NCI-H774 (cell line): ENCODE data around the gene ZCCHC17.
A peak's percentile ranks its signal among the peaks of the same experiment; 100 is the strongest.

ENCODE experiments used
- DNase-seq: peaks from one replicate; lab custom pipeline; 2025; lab: John Stamatoyannopoulos, UW

Gene ZCCHC17

GRCh38 chr1:31306278-31306677 is 9.4 kb downstream of the ZCCHC17 start:
- DNase-seq: no peak

GRCh38 chr1:31308036-31308435 is 11.2 kb downstream of the ZCCHC17 start:
- no peak for DNase-seq

GRCh38 chr1:31310198-31310597 is 13.4 kb downstream of the ZCCHC17 start:
- DNase-seq: no peak

- no peak for DNase-seq
Measured at GRCh38 chr1:31315902-31316301, 19.1 kb downstream of the ZCCHC17 start.

GRCh38 chr1:31318146-31318545 is 21.3 kb downstream of the ZCCHC17 start:
- no peak for DNase-seq

GRCh38 chr1:31324093-31324492 is 27.3 kb downstream of the ZCCHC17 start:
- no peak for DNase-seq

GRCh38 chr1:31324992-31325391 is 28.2 kb downstream of the ZCCHC17 start:
- no peak for DNase-seq

- DNase-seq: no peak
Measured at GRCh38 chr1:31326461-31326860, 29.6 kb downstream of the ZCCHC17 start.

GRCh38 chr1:31327381-31327780 is 30.5 kb downstream of the ZCCHC17 start:
- no peak for DNase-seq

GRCh38 chr1:31335007-31335406 is 38.2 kb downstream of the ZCCHC17 start:
- DNase-seq: peak; percentile 58

GRCh38 chr1:31336687-31337467 is 40.0 kb downstream of the ZCCHC17 start:
- DNase-seq: no peak

- no peak for DNase-seq
Measured at GRCh38 chr1:31344503-31344902, 47.7 kb downstream of the ZCCHC17 start.

- no peak for DNase-seq
Measured at GRCh38 chr1:31345635-31346034, 48.8 kb downstream of the ZCCHC17 start.

- DNase-seq: no peak
Measured at GRCh38 chr1:31346785-31347184, 50.0 kb downstream of the ZCCHC17 start.

GRCh38 chr1:31348449-31348848 is 51.6 kb downstream of the ZCCHC17 start:
- DNase-seq: no peak

GRCh38 chr1:31354283-31354682 is 57.5 kb downstream of the ZCCHC17 start:
- no peak for DNase-seq

GRCh38 chr1:31356427-31356826 is 59.6 kb downstream of the ZCCHC17 start:
- DNase-seq: no peak

- no peak for DNase-seq
Measured at GRCh38 chr1:31361607-31362006, 64.8 kb downstream of the ZCCHC17 start.

GRCh38 chr1:31362032-31362431 is 65.2 kb downstream of the ZCCHC17 start:
- no peak for DNase-seq

GRCh38 chr1:31364561-31365250 is 67.9 kb downstream of the ZCCHC17 start:
- no peak for DNase-seq

GRCh38 chr1:31366796-31367195 is 70.0 kb downstream of the ZCCHC17 start:
- DNase-seq: peak; percentile 86

GRCh38 chr1:31368611-31369107 is 71.8 kb downstream of the ZCCHC17 start:
- no peak for DNase-seq

- no peak for DNase-seq
Measured at GRCh38 chr1:31370021-31370420, 73.2 kb downstream of the ZCCHC17 start.
